ELR (cell line): ENCODE results near the gene BANP.
"Not testable (repeated sequence)": the region's sequence is repeated elsewhere in the genome, so short reads cannot be mapped to it uniquely, and the experiment has no call there.

ENCODE experiments used
- DNase-seq: peaks from one replicate; pipeline ENCODE4 v3.0.0-alpha.2; 2015; ENCODE audit warnings: low read depth

BANP gene

DNA sequence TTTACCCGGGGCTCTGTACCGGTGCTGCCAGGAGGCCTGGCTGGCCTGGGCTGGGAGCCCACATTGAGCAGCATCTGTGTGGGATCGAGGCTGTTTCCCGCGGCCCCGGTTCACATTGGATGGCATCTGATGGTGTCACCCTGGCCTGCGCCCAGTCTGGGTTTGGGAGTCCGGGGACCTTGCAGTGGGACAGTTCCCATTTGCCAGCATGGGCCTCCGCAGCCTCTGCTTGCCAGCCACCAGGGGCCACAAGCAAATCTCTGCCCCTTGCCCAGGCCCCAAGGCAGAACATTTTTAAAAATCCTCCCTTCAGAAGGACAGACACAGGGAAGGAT lies 64.5 kb downstream of the BANP start:
- DNase-seq, result no peak

DNA sequence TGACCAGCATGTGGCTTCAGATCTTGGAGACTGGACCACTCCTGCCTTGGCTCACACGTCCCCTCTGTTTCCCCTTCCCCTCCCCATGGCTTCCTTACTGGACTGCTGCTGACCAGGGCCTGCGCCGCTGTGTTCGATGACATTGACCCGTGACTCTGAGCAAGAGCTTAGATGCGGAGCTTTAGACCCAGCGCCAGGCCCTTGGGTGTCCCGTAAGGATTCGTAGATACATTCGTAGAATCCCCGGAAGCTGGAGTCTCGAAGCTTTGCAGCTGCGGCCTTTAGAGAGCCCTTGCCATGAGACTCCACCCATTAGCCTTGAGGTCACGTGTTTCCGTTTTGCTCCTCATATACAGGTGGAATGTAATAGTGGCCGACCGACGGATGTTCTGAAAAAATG lies 65.2 kb downstream of the BANP start:
- DNase-seq, result not testable (repeated sequence)

DNA sequence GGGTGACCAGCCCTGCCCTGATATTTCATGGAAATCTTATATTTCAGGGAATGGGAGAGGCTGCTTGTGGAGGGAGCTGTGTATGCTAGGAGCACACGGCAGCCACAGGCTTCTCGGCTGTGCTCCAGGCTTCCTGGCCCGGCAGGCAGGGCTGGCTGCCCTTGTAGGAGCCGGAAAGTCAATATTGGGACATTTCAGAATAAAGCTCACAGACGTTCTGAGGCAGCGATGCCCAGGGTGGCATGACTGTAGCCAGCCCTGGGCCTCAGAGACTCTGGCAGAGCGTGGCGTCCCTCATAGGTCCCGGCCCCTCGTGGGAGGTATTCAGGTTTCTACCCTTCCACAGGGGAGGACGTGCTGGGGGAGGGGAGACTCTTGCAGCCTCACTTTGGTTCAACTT lies 65.7 kb downstream of the BANP start:
- DNase-seq, result no peak

GRCh38 chr16:88017587-88018101 lies 66.4 kb downstream of the BANP start:
- no peak for DNase-seq

GRCh38 chr16:88018382-88018781 lies 67.1 kb downstream of the BANP start:
- not testable (repeated sequence) for DNase-seq

GRCh38 chr16:88019041-88019820 lies 68.0 kb downstream of the BANP start:
- not testable (repeated sequence) for DNase-seq

DNA sequence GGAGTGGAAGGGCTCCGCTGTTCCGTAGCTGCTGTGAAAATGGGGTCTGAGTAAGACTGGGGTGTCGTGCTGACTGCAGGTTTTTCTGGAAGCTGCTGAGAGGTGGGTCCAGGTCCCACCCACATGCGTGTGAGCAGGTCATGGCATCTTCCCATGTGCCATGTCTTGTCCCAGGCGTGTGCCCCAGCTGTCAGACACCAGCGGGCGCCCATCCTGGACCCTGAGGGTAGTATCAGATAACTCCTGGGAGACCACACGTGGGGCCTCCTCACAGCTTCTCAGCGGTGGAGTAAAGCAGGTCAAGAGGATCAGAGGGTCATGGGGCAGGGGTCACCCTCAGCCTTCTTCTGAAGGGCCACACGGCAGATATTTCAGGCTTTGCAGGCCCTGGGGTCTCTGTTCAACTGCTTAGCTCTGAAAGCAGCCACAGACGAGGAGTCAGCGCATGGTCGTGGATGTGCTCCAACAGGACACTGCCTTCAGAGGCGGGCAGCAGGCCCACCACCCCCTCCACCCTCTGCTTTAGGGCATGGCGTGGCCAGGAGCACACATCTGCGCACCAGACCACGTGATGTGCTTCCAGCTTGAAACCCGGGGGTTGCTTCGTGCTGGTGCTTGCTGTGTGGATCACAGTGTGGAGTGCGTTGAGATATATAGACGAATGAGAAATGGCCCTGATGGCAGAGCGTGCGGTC lies 68.7 kb downstream of the BANP start:
- DNase-seq, result no peak

GRCh38 chr16:88020516-88020885 lies 69.3 kb downstream of the BANP start:
- DNase-seq, result no peak

DNA sequence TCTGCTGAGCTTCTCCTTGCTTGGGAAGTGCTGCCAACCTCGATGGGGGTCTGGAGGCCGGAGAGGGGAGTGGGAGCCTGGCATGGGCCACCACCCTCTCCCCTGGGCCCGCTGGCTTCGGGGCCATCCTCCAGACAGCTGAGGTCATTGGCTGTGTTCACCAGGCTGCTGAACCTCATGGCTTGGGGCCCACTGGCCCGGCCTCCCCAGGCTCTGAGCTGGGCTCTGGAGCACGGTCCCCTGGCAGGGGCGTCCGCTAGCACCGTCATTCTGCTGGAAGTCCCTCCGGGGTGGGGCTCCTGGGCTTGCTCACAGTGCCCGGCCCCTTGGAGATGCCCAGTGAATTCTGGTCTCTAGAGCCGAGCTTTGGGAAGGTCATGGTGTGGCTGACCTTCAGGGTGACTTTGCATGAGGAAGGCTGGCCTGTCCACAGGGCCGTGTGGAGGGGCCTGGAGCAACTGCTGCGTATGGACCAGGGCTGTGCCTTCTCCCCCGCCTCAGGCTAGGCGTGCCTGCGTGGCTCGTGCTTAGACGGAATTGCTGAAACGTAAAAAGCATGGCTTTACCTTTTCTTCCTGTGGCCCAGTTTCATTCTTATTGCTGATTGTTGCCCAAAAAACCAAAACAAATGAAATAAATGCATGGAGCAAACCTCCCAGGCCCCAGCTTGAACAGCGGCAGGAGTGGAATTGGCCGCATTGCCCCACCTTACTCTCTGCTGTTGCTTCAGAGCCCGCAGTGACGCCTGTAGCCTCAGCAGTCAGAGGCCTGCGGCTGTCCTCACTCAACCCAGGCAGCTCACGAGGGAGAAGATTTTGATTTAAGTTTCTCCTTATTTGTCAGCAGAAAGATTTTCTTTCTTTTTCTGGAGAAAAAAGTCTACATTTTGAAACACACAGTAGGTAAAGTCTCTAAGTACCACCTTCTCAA lies 70.1 kb downstream of the BANP start:
- DNase-seq, result not testable (repeated sequence)

DNA sequence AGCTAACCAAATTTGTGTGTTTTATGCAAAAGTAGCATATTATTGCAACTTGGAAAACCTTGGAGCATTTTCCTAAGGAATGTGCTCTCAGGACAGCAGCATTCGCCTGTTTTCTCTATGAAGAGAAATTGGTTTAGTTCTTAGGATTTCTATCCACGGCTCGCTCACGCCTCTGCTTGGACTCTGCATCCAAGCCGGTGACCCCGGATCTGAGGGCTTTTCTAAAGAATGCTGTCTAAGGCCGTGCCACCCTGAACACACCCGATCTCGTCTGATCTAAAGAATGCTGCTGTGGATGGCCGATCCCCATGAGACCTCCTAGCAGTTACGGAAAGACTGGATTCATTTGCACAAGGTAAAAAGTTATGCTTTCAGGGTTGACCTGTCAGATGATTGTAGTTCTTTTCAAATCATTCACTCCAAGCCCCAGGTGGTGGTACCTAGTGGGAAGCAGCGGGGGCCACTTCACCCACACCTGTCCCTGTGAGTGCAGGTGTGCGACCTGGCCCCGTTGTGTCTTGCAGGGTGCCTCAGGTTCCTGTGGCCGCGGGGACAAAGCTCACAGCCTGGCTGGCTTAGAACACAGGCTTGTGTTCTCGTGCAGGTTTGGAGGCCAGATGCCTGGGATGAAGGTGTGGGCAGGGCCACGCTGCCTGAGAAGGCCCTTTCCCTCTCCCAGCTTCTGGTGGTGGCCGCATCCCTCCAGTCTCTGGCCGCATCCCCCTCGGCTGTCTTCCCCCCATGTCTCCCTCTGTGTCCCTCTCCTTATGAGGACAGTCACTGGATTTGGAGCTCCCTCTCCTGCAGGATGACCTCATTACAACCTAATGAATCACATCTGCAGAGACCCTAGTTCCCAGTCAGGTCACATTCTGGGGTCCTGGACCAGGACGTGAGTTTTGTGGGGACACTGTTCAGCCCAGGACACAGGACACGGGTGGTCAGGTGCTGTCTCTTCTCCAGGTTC lies 71.1 kb downstream of the BANP start:
- DNase-seq, result no peak

DNA sequence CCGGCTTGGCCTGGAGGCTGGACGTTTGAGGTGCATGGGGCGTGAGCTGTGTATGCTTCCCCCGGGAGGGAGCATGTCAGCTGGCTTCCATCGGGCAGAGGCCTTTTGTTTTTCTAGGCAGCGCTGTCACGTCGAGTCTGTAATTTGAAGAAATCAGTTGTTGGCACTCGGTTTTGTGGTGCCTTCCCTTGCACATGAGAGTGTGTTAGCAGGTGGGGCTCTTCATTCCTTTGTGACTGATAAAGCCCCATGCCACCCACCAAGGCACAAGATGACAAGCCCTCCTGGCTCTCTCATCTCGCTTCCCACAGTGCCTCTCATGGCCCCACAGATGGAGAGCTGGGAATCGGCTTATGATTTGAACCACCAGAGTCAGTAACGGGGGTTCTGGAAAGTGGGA lies 72.1 kb downstream of the BANP start:
- DNase-seq, result no peak

DNA sequence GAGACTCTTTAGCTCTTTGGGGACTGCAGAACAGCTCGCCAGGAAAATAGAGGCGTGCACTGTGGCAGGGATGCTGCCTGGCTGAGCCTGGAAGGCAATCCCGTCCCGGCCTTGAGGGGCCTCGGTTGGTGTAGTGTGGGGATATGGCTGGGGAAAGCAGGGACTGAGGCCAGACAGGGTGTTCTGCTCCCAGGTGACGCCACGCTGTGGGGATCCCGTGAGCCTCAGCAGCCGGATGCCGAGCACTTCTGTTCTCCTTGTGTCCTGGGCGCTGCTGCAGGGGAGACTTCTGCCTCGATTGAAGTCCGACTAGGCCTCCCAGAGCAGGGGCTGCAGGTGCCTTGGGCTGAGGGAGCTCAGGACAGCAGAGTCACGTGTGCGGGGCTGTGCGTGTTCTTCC lies 72.6 kb downstream of the BANP start:
- DNase-seq, result no peak

- peak; percentile 57 for DNase-seq
Measured at GRCh38 chr16:88024491-88025085, 73.4 kb downstream of the BANP start.

GRCh38 chr16:88025086-88025492 lies 73.9 kb downstream of the BANP start:
- peak; percentile 82 for DNase-seq

- DNase-seq, result not testable (repeated sequence)
Measured at GRCh38 chr16:88025828-88026555, 74.8 kb downstream of the BANP start.

- no peak for DNase-seq
Measured at GRCh38 chr16:88026964-88027938, 76.0 kb downstream of the BANP start.

DNA sequence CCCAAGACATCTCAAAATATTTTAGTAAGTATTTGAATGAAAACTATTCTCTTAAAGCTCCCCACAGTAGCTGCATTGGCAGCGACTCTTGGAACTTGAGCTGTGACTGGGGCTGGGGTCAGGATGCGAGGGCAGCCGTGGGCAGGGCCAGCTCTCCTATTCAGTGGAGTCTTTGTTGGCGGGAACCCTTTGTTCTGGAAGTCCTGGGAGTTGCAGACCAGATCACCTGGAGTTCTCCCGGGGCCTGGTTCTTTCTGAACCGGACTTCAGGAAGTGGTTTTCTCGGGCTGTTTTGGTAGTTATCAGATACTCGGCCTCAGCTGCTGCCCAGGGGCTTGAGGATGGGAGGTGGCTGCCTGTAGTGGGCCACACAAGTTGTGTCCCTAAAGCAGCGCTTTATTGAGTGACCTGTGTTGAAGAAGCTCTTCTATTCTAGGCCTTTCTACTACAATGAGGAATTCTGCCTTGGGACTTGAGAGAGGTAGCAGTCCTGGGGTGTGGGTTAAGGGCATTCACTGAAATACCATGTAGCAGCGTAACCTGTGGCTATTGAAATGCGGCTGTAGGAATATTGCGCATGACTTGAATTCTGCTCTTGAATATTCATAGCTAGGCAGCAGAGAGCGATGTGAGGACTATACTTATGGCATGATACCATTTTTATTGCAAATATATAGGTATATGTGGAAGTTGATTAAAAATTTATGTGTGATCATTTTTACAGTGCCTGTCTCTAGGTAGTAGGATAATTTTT lies 77.1 kb downstream of the BANP start:
- not testable (repeated sequence) for DNase-seq

DNA sequence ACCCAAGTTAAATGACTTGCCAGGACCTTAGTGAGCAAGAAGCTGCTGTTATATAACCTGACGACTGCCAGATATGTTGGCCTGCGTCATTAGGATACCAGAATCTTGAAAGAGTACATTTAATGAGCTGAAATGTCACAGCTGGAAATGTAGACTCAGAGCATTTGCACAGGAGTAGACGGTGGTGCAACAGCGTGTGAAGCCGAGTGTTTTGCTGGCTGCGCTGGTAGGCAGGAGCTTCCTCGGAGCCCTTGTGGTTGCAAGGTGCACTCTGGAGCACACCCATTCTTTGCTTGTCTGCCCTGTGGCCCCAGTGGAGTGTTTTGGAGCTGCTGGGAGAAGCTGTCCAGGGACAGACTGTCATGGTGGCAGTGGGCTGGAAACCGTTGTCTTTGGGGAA lies 79.3 kb downstream of the BANP start:
- no peak for DNase-seq
